Smooth muscle cell (in vitro differentiated cells): ENCODE data around the gene ABR. TPM values are rescaled to one million over a fixed set of nuclear protein-coding genes. Genes with fewer than 3 reads are reported as not detected.

Source experiments
- DNase-seq: peaks from one replicate; lab custom pipeline; 2025; ENCODE audit not compliant: unreplicated experiment; lab: John Stamatoyannopoulos, UW
- H2AFZ ChIP-seq: fragments of 200-600 bp; sonication (generic); 2 replicates; pipeline ENCODE4 v1.6.0; 2016; ENCODE audit warnings: antibody characterized with exemption, low read depth, mild to moderate bottlenecking
- H3F3A ChIP-seq: fragments of 200-600 bp; sonication (generic); 2 replicates; pipeline ENCODE4 v1.6.0; 2017; ENCODE audit warnings: antibody characterized with exemption, low read depth
- H3K27ac ChIP-seq: fragments of 200-600 bp; sonication (generic); 2 replicates; pipeline ENCODE4 v1.5.1; 2016; ENCODE audit warnings: low read depth, mild to moderate bottlenecking
- H3K27me3 ChIP-seq: fragments of 200-600 bp; sonication (generic); 2 replicates; pipeline ENCODE4 v1.6.1; 2016; ENCODE audit warnings: low read depth, mild to moderate bottlenecking
- H3K36me3 ChIP-seq: fragments of 200-600 bp; sonication (generic); 2 replicates; pipeline ENCODE4 v1.5.1; 2016; ENCODE audit warnings: low read depth
- H3K4me1 ChIP-seq: fragments of 200-600 bp; sonication (generic); 2 replicates; pipeline ENCODE4 v1.5.1; 2016; ENCODE audit warnings: low read depth
- H3K4me2 ChIP-seq: fragments of 200-600 bp; sonication (generic); 2 replicates; pipeline ENCODE4 v1.6.0; 2016; ENCODE audit warnings: mild to moderate bottlenecking
- H3K4me3 ChIP-seq: fragments of 200-600 bp; sonication (generic); 2 replicates; pipeline ENCODE4 v1.5.1; 2016; ENCODE audit warnings: mild to moderate bottlenecking
- H3K79me2 ChIP-seq: fragments of 200-600 bp; sonication (generic); 2 replicates; pipeline ENCODE4 v1.6.0; 2016; ENCODE audit warnings: low read depth, mild to moderate bottlenecking
- H3K9ac ChIP-seq: fragments of 200-600 bp; sonication (generic); 2 replicates; pipeline ENCODE4 v1.6.0; 2016; ENCODE audit warnings: low read depth
- H3K9me3 ChIP-seq: fragments of 200-600 bp; sonication (generic); replicated peaks from 2 replicates; pipeline ENCODE4 v1.5.1; 2016; ENCODE audit warnings: low read depth
- H4K20me1 ChIP-seq: fragments of 200-600 bp; sonication (generic); 2 replicates; pipeline ENCODE4 v1.6.0; 2016; ENCODE audit warnings: low read depth
- WGBS: methylation state at CpG from one replicate; pipeline ENCODE4 v1.1.7; 2016; ENCODE audit warnings: low lambda C conversion rate; 5-methylcytosine and 5-hydroxymethylcytosine counted together
- polyA plus RNA-seq: library from polyadenylated mRNA; unstranded; fragments of >200 nt; fragmentation: Nextera tagmentation; extraction: Ambion mirVana; gene quantifications from 2 replicates; pipeline ENCODE4 v1.2.1, GENCODE V29; 2016
- total RNA-seq: library from RNA; depleted of rRNA; stranded (reverse); fragments of >200 nt; gene quantifications from 2 replicates; pipeline ENCODE4 v1.2.3, GENCODE V29; 2014
- TF ChIP-seq, protein P1 (sequence below): fragments of 200-600 bp; sonication (generic); IDR thresholded peaks from 2 replicates; pipeline ENCODE4 v1.5.1; 2017; ENCODE audit warnings: borderline replicate concordance, mild to moderate bottlenecking, antibody characterized with exemption; ENCODE audit not compliant: insufficient read depth, poor library complexity, severe bottlenecking

Gene ABR
- total and polyA plus RNA-seq, 2 experiments from 2014 or later, result 16.1 to 29.1 TPM

DNA sequence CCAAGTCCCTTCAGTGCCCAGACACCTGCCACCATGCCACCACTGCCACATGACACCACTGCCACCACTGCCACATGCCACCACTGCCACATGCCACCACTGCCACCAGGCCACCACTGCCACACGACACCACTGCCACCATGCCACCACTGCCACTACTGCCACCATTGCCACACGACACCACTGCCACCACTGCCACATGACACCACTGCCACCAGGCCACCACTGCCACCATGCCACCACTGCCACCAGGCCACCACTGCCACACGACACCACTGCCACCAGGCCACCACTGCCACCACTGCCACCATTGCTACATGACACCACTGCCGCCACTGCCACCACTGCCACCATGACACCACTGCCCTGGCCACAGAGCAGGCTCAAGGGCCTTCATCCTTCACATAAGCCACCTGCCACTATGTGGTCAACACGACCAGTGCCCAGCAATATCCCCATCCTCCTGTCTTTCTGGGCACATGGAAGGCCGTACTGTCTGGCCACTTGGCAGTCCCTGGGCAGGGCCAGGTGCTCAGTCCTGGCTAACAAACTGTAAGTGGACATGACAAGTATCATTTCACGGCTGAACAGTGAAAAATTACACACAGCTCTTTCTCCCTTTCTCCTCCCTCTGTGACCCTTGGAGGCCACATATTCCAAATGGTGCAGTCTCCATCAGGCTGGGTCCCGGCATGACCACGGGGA is 33.1 kb downstream of the ABR start:
- Histone ChIP-seq H3K36me3 (no peaks in the 10 kb centered on the region), H3K4me1 (peaks cover 7% of the 10 kb centered on the region), H2AFZ (no peak overlapping the region), H3K4me2 (no peak overlapping the region), H4K20me1 (peaks cover 44% of the 10 kb centered on the region), H3K79me2 (no peaks in the 10 kb centered on the region), H3K27me3 (no peaks in the 10 kb centered on the region), H3K9ac (no peak overlapping the region), H3K27ac (no peak overlapping the region), H3K4me3 (no peak overlapping the region), H3K9me3 (no peaks in the 10 kb centered on the region), H3F3A (no peaks in the 10 kb centered on the region)
- TF ChIP-seq, protein P1, sequence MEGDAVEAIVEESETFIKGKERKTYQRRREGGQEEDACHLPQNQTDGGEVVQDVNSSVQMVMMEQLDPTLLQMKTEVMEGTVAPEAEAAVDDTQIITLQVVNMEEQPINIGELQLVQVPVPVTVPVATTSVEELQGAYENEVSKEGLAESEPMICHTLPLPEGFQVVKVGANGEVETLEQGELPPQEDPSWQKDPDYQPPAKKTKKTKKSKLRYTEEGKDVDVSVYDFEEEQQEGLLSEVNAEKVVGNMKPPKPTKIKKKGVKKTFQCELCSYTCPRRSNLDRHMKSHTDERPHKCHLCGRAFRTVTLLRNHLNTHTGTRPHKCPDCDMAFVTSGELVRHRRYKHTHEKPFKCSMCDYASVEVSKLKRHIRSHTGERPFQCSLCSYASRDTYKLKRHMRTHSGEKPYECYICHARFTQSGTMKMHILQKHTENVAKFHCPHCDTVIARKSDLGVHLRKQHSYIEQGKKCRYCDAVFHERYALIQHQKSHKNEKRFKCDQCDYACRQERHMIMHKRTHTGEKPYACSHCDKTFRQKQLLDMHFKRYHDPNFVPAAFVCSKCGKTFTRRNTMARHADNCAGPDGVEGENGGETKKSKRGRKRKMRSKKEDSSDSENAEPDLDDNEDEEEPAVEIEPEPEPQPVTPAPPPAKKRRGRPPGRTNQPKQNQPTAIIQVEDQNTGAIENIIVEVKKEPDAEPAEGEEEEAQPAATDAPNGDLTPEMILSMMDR, result no peak
- no peak for DNase-seq
- WGBS, result 95% methylated on average over 9 of the region's 9 CpGs

- no peak for DNase-seq
- H3K4me1 ChIP-seq, result peaks cover 7% of the 10 kb centered on the region
- H3F3A ChIP-seq, result no peaks in the 10 kb centered on the region
- no peak overlapping the region for H3K4me2 ChIP-seq
- TF ChIP-seq, protein P1, result no peak
- no peak overlapping the region for H3K4me3 ChIP-seq
- 85% methylated on average over 14 of the region's 14 CpGs for WGBS
- no peaks in the 10 kb centered on the region for H3K27me3 ChIP-seq
- no peaks in the 10 kb centered on the region for H3K79me2 ChIP-seq
- no peaks in the 10 kb centered on the region for H3K9me3 ChIP-seq
- peaks cover 43% of the 10 kb centered on the region for H4K20me1 ChIP-seq
- no peaks in the 10 kb centered on the region for H3K36me3 ChIP-seq
- no peak overlapping the region for H3K9ac ChIP-seq
- no peak overlapping the region for H2AFZ ChIP-seq
- no peak overlapping the region for H3K27ac ChIP-seq
Measured at GRCh38 chr17:1145311-1145986, 34.3 kb downstream of the ABR start.

GRCh38 chr17:1144162-1144561 is 35.6 kb downstream of the ABR start:
- Histone ChIP-seq H3F3A (no peaks in the 10 kb centered on the region), H3K9ac (no peak overlapping the region), H3K4me2 (no peak overlapping the region), H2AFZ (no peak overlapping the region), H3K27ac (no peak overlapping the region), H3K4me1 (peaks cover 7% of the 10 kb centered on the region), H3K4me3 (no peak overlapping the region), H3K27me3 (no peaks in the 10 kb centered on the region), H4K20me1 (peaks cover 43% of the 10 kb centered on the region), H3K9me3 (no peaks in the 10 kb centered on the region), H3K36me3 (no peaks in the 10 kb centered on the region), H3K79me2 (no peaks in the 10 kb centered on the region)
- TF ChIP-seq, protein P1, result no peak
- no peak for DNase-seq
- 93% methylated on average over 17 of the region's 17 CpGs for WGBS
